ENCODE measurements around the gene DMD.
"Not testable (repeated sequence)": the region's sequence is repeated elsewhere in the genome, so short reads cannot be mapped to it uniquely, and the experiment has no call there.

The DMD gene

DNA sequence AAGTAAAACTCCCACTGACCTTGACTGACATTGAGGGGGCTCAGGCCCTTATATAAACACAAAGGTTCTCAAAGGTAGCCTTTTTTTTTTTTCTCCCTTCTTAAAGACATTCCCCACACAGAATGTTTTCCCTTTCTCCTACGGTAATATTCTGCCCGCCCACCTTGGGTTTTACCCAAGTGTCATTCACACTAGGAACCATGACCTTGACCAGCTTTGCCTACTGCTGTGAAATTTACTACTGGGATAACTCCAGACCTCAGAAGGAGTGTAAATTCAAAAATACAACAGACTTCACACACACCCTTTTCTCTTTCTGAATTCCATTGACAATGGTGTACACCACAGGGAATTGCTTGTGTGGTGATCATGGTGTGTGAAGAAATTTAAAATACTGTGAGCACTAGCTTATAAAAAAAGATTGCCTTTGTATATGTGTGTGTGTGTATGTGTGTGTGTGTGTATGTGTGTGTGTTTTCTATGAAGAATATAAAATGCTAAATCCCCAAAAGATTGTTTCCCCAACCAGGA is 1550.0 kb downstream of the DMD start:
- DNase-seq = no peak

- no peak for DNase-seq
Observed at GRCh38 chrX:31658360-31658759, 1553.0 kb downstream of the DMD start.

DNA sequence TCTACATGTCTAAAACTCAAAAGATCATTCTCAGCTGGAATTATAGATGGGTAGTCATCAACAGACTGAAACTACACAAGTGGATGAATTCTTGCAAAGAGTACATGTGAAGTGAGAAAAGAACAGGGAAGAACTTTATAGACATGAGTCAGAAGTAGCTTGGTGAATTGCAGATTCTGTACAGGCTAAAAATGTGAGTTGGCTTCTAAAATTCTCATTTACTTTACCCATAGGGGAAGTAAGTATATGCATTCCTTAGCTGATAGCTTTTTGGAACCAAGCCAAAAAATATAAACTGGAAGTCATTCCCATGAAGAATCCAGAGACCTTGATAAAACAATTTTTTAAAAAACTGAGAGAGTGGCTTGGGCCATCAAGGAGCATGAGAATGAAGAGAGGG is 1555.3 kb downstream of the DMD start:
- no peak for DNase-seq

DNA sequence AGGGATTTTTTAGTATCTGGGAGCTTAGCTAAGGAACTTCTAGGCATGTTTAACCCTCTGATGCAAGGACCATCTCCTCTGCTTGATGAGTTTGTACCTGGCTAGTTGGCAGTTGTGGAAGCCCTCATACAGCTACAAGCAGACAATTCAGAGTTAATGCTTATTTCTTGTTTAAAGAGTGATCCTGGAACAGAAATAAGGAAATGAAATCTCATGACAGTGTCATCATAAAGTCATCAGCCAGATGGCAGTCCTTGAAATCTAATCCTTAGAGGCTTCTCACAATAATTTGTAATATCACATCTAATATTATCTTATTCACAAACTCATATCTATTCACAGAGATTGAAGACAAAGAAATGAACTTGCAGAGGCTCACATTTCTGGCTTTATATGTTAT is 1557.9 kb downstream of the DMD start:
- DNase-seq = no peak

- no peak for DNase-seq
Observed at GRCh38 chrX:31652650-31653049, 1558.7 kb downstream of the DMD start.

GRCh38 chrX:31649201-31649600 is 1562.1 kb downstream of the DMD start:
- DNase-seq = no peak

DNA sequence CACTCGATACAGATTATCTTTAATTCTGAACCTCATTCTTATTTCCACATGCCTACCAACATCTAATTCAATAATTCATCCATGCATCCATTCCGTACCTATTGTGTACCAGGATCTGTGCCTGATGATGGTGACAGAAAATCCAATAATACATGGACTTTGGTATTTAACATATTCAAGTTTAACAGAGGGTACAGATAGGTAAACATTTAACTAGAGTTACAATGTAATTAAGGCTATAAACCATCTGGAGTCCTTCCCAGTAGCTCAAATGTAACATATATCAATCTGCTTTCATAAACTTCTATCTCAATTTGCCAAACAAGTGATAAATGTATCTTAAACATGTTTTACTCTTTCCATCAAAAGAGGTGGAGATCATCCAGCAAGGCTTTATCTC is 1578.0 kb downstream of the DMD start:
- DNase-seq = no peak

- no peak for DNase-seq
Observed at GRCh38 chrX:31629195-31629594, 1582.2 kb downstream of the DMD start.

- no peak for DNase-seq
Observed at GRCh38 chrX:31609130-31609529, 1602.2 kb downstream of the DMD start.

GRCh38 chrX:31608638-31609037 is 1602.7 kb downstream of the DMD start:
- DNase-seq = no peak

- DNase-seq = no peak
Observed at GRCh38 chrX:31606771-31607170, 1604.6 kb downstream of the DMD start.

- no peak for DNase-seq
Observed at GRCh38 chrX:31604629-31605221, 1606.6 kb downstream of the DMD start.

GRCh38 chrX:31603411-31604120 is 1607.8 kb downstream of the DMD start:
- DNase-seq = no peak

DNA sequence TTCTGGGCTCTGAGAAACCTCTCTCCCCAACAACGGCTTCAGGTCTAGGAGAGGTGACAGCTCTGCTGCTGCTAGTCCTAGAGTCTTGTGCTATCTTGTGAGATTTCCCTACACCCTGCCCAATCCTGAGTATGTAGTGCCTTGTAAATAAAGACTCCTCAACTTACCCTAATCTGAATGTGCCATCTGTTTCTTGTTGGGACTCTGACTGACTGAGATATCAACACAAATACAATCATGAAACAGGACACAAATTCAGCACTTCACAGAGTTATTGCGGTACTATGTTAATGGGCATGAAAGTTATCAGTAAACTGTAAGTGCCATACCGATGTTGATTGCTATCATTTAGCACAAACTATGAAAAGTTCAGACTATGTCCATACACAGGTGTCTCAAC is 1610.5 kb downstream of the DMD start:
- DNase-seq = no peak

- DNase-seq = no peak
Observed at GRCh38 chrX:31593353-31593752, 1618.0 kb downstream of the DMD start.

DNA sequence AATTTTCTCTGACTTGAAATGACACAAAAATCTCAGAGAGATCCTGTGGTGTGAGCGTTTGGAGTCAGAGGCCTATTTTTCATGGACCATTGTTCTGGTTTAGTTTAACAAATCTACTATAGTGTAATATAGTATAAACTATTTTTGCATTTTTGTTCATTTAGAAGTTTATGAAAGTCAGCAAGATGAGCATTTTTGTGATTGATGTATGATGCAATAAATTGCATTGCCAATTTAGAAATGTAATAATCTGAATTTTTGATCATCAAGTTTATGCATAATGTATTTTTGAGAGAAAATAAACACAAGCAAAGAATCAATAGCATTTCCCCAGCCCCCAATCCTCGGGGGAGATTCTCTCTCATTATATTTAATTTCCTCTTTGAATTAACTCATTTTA is 1620.0 kb downstream of the DMD start:
- DNase-seq = no peak

DNA sequence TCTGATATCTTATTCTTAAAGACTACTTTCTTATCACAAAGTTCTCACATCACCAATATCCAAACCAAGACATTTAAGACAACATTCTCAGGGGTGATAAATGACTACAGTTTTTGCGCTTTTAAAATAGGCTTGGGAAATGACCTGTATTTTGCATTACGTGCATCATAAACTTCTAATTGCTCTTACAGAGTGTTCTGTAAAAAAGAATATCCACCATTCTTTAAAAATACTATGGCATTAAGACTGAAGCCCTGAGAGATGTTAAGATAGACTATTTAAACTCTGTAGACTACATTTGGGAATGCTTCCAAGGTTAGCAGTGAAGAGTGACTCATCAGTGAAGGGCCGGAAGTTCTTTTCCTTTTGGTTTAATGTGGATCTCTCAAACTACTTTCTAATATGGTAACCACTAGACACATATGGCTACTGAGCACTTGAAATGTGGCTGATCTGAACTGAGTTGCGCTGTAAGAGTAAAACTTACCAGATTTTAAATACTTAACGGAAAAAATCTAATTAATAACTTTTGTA is 1620.7 kb downstream of the DMD start:
- no peak for DNase-seq

- no peak for DNase-seq
Observed at GRCh38 chrX:31589503-31589902, 1621.8 kb downstream of the DMD start.

DNA sequence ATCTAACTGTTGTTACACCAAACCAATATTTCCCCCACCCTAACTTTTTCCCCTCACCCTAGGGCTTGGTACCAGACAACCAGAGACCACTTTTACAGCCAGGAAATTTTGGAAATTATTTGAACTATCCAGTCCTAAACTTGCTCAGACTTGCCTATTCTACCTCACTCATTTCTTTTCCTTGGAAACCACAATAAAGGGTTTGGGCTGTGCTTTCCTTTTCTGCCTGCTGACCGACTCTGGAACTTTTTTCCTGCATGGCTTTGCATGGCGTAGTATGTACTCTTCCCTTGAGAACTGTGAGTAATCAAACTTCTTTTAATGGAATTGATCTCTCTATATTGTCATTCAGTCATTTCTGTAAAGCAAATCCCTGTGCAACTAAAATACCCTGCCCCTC is 1623.0 kb downstream of the DMD start:
- no peak for DNase-seq

- not testable (repeated sequence) for DNase-seq
Observed at GRCh38 chrX:31583892-31584291, 1627.5 kb downstream of the DMD start.

DNA sequence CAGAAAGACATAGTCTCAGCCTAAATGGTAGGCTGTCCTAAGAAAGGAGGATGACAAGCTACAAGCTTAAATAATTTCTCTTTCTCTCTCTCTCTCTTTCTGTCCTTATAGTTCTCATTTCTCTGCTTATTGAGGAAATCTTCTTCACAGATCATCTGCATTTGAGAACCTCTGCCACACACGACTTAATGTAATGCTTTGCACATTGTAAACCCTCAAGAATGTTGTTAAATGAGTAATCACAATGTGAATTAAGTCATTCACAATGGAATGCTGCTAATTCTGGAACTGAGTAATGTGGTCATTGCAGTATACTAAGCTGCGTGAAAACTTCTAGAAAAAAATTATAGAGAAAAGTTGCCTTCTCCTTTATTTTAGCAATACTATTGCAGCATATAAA is 1630.6 kb downstream of the DMD start:
- DNase-seq = no peak

GRCh38 chrX:31580227-31580626 is 1631.1 kb downstream of the DMD start:
- DNase-seq = no peak

DNA sequence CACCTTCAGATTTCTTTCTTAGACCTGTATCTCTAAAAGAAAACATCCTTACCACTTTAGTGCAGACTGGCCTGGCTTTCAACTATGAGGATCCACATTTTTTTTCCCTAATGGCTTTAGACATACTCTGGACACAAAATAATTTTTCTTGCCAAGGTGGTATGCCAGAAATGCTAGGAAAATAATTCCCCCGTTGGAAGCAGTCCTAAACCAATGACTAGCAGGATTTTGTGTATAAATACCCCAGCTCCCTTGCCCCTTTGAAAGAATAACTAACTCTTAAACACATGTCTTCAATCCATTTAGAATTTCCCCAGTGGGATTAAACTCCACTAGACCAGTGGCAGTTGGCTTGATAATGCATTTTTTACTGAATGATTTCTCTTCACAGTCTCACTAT is 1639.0 kb downstream of the DMD start:
- no peak for DNase-seq

- no peak for DNase-seq
Observed at GRCh38 chrX:31570658-31571057, 1640.7 kb downstream of the DMD start.

GRCh38 chrX:31563792-31564191 is 1647.6 kb downstream of the DMD start:
- DNase-seq = no peak

Measured in CD4-positive, alpha-beta T cell treated with Interferon gamma for 1 hour (primary cell).